Amniotic stem cell (primary cell): ENCODE results near the gene WDR82.

Experiments used
- DNase-seq: peaks from one replicate; lab custom pipeline; 2025; lab: John Stamatoyannopoulos, UW

Gene WDR82

DNA sequence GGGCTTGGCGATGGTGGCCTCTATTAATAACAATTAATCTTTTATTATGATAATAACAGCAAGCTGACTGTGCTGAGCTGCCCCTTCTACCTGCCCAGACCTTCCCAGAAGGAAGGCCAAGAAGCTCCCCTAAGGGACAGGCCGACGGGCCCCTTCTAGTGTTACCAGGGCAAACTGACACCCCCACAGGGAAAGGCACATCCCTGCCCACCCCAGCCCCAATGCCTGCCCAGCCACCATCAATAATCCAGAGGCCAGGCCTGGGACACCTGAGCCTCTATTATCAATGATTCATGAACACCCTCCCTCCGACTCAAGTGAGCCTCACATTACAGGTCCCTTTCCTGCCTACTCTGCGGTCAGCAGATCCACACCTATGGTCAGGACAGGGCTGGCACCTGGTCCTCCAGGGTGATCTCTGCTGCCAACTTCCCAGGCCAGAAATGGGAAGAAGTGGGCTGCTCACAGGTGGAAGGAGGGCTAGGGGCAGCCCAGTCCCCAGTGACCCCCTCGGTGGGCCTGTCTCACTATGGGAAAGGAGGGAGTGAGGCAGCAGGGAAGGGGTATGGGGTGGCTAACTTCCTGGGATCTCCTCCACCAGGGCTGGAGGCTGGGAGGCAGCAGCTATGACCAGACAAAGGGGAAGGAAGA lies 41.3 kb downstream of the WDR82 start:
- no peak for DNase-seq

DNA sequence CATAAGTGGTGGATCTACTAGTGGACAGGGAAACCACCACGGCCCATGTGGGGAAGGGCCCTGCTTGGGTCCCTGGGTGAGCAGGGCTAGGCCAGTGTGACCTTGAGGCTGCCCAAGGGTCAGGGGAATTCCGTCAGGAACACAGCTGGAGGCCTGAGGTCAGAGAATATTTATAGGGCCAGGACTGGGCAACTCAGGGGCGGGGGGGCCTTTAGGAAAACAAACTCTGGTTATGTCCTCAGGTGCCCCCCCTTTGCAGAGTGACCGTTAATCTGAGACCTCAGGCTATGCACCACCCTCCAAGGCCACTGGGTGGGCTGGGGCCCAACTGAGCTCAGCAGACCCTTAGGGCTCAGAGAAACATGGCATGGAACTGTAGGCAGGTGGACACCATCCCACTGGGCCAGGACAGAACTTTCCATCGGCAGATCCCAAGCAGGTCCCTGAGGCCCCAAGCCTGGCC lies 42.0 kb downstream of the WDR82 start:
- no peak for DNase-seq

DNA sequence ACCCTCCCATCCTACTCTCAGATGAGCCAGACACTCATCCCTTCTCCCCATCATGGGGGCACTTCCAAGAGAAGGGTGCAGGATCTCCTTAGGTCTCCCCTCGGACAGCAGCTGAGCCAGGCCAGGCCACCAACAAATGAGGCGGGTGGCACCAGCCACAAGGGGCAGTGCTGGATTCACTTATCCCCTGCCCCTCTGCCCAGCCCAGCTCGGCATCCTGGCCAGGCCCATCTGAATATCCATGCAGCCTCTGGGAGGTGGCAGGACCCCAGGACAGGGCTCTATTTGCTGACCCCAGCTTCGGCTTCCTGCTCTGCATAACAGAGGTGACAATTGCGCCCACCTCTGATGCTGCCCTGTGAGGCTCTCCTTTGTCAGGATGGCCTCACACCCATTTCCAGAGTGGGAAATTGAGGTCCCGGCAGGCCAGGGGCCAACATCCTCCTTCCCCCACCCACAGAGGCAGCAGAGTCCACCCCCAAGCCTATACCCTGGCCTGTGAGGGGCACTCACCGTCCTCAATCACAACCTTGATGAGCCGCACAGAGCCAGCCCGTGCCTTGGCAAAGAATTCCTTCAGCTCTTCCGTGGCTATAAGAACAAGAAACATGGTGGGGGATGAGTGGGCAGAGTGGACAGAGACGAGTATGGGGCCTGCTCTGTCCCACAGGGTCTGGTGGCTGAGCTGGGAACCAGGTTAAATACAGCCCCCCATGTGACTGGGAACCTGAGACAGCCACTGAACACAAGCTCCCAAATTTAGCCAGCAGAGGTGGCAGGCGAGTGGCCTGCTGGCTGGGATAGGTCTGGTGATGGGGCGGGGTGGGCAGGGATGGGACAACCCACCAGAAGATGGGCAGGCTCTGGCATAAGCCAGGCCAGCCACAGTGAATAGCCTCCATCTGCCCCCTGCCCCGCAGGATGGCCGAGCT lies 43.7 kb downstream of the WDR82 start:
- DNase-seq: no peak

DNA sequence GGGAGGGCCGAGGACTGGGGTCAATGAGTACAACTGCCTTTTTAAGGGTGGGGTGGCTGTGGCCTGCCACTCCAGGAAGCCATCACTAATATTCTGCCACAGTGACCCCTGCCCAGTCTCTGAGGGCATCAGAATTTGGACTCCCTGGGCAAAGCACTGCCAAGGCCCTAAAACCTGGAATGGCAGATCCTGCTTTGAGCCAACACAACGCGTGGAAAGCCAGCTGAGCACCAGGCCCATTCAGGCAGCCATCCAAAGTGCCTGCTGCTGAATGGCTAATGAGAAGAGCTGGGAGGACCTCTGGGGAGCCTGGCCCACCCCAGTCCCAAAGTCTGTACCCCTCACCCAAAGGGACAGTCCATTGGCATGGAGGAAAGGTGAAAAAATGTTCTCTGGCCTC lies 44.5 kb downstream of the WDR82 start:
- no peak for DNase-seq

DNA sequence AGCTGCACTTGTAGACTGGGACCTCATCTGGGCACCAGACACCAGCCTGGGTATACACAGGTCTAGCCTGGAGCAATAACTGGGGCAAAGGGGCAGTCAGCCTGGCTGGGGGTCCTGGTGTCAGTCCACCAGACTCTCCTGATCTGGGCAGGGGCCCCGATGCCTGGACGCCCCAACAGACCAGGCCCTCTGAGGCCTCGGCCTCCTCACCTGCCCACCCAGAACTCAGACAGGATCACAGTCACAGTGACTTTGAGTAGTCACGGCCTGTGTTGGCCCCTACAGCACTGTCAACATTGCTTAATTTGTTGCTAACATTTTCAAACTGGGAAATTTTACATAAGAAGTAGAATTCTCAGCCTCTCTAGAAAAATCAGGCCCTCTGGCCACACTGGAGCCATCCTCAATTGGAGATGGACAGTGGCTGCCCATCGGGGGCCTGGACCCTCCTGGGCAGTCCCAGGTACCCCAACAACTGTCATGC lies 45.3 kb downstream of the WDR82 start:
- no peak for DNase-seq

DNA sequence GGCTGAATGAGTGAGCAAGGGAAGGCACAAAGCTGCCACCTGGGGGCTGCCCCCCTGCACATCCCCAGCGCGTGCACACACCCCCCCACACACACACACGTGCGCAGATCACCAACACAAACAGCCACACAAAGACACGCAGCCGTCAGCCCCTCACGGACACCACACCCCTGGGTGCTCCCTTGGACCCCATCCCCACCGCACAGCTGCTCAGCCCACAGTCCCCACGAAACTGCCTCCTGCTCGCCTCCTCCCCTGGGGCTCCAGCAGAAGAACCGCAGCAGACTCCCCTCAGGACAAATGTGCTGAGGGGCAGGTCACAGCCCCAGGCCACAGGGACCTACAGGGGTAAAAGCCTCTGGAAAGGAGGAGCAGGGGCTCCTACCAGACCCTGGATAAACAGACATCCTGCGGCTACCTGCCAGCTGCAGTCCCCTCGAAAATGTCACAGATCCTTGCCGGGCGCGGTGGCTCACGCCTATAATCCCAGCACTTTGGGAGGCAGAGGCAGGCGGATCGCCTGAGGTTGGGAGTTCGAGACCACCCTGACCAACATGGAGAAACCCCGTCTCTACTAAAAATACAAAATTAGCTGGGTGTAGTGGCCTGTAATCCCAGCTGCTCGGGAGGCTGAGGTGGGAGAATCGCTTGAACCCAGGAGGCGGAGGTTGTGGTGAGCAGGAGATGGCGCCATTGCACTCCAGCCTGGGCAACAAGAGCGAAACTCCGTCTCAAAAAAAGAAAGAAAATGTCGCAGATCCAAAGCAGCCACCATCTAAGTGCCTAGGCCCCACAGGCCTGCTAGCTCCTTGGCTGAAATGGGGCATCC lies 46.0 kb downstream of the WDR82 start:
- DNase-seq: no peak

DNA sequence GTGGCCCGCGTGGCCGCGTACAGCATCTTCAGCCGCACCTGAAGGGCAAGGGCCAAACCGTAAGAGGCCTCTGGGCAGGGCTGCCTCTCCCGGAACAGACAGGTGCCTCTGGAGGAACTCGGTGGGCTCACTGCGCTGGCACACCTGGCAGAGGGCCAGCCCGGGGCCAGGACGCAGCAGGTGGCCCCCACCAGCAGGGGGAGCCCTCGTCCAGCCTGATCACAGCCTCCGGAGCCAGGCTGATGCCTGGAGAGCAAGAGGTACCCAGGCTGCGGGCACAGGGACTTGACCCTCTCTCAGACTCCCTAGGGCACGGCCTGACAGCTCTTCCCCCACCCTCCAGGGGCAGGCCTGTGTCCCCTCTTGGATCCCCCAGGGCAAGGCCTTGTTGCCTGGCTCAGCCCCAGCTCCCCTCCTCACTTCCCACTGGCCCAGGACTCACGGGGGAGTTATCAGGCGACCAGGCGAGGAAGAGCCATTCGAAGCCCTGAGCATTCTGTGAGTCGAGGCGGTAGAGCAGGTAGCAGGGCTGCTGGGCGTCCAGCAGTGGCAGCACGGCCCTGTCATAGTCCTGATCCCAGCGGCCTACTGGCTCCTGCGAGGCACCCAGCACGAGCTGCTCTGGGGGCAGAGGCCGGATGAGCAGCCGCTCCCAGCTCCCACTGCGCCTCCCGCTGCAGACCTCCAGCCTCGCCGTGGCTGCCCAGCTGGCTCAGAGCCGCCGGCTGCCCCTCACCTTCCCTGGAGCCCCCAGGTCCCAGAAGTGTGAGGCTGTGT lies 46.8 kb downstream of the WDR82 start:
- no peak for DNase-seq

DNA sequence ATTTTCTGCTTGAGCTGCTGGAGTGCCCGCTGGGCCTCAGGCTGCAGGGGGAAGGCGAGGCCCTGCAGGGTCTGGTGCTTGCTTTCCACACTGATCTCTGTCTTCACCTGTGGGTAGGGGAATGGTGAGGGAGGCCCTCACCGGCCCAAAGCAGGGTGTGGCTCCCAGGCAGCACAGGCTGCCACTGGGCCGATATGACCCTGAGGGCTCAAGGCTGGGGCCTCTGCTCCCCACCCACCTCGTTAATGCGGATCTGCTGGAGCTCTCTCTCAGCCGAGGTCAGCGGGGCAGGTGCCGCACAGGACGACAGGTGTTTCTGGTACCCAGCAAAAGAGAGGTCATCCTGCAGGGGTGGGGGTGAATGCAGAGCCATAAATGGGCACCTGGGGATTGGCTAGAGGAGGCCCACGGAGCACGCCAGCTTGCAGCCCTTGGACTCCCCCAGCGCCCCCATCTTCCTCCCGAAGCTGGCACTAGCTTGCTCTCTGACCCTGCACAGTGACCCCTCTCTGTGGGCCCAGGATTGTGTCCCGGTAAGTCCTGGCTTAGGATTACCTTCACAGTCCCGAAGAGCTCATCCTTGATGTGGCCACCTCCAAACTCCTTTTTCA lies 47.5 kb downstream of the WDR82 start:
- no peak for DNase-seq

DNA sequence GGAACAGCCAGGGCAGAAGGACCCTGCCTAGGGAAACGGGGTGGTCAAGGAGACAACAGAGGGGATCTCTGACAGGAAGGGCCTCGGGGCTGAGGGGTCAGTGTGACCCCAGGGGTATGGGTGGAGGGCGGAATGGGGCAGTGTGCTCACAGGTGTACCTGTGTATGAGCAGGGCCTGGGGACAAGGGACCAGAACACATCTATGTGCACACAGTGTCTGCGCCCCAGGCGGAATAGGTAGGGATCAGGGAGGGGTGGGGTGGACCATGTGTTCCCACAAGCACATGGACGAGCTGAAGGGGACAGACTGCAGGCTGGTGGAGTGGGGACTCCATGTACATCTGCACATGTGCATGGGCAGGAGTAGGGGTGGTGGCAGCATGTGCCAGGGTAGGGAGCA lies 48.0 kb downstream of the WDR82 start:
- no peak for DNase-seq

DNA sequence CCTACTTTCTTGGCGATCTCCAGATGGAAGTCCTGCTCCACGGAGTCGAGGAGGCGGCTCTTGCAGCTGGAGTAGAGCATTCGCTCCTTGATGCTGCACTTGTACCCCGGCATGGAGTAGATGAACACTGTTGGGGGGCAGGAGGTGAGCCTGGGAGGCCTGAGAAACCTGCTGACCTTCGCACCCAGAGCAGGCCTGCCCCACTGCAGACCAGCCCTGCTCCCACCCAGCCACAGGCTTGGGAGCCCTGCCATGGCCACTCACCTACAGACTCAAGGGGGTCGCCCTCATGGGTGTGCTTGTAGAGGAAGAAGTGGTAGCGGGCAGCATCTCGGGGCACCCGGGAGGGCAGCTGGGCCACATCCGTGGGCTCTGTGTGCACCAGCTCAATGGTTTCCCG lies 48.8 kb downstream of the WDR82 start:
- no peak for DNase-seq

DNA sequence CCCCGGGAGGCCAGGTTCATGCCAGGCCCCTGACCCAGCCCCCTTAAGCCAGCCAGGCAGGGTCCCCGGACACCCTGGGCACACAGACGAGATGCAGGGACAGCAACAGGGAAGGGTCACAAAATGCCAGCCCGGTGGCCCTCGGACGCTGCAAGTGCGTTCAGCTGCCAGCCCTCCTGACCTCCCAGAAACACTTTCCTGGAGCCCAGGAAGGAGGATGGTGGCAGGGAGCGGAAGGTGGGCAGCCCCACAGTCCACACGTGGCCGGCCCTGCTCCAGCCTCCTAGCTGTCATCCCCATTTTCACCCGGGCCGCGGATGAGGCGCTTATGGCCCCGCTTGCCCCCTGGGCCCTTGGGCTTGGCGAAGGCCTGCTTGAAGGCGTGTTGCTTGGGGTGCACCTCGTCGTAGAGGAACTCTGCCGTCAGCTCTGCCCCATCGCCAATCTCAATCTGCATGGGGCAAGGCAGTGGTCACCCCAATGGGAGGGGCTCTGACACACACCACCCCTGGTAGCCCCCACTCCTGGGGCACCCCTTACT lies 49.6 kb downstream of the WDR82 start:
- no peak for DNase-seq

DNA sequence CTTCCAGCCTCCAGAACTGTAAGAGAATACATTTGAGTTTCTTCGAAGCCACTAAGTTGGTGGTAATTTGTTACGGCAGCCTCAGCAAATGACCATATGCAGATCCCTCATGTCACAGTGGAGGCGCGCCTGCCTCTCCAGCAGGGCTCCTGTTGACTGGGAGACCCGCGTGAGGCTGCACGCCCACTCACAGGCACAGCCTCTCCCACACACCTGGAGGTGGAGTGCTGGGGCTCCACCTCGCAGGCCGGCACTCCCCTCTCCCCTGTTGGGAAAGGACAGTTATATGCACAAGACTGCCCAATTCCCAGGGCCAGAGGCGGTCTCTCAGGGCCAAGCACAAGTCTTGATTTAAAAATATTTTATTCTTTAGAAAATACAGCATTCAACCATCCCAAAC lies 50.2 kb downstream of the WDR82 start:
- no peak for DNase-seq

DNA sequence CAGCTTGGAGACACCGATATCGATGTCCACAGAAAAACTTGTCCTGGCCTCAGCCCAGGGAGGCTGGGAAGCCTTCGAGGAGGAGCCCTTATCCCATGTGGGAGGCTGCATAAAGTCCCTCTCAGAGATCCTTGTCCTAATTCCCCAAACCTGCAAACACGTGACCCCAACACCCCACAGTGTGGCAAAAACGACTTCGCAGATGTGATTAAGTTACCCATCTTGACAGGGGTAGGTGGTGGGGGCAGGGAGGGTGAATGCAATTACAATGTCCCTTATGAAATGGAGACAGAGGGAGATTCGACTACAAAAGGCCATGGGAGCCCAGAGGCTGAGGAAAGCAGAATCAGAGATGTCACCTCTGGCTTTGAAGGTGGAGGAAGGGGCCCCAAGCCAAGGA lies 50.7 kb downstream of the WDR82 start:
- no peak for DNase-seq

DNA sequence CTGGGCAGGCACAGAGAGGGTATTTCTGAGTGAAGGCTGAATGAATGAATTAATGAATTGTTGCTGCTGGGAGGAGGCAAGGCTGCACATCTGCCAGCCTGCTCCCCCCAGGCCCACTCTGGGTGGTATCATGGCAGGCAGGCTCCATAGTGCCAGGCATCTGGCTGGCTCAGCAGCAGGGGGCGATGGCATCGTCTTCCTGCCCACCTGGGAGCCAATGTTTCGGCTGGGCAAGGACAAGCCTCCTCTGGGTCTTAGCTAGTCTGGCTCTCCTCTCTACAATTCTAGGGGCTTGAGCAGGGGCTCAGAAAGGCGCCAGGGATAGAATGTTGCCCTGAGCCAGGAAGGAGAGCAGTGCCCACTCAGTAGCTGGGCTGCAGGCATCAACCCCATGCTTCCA lies 51.3 kb downstream of the WDR82 start:
- no peak for DNase-seq

DNA sequence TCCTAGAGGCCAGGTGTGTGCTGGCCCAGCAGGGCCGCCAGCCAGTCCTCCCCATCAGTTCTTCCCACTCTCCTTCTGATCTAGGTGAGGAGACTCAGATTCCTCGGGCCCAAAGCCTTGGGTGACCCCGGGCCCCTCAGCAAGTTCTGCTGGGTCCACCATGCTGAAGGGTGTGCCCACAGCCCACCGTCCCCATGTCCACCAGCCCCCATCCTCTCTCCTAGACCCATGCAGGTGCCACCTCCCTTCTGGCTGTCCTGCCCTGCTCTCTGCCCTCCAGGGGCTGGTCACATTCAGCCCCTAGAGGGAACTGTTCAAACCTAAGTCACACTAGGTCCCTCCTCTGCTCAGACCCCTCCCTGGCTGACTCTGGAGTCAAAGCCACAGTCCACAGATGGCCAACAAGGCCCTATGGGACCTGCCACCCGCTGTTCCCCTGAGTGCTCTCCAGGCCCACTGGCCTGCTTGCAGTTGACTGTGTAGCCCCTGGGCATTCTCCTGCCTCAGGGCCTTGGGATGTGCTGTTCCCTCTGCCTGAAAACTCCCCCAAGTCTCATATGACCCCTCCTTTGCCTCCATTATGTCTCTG lies 52.1 kb downstream of the WDR82 start:
- DNase-seq: no peak

DNA sequence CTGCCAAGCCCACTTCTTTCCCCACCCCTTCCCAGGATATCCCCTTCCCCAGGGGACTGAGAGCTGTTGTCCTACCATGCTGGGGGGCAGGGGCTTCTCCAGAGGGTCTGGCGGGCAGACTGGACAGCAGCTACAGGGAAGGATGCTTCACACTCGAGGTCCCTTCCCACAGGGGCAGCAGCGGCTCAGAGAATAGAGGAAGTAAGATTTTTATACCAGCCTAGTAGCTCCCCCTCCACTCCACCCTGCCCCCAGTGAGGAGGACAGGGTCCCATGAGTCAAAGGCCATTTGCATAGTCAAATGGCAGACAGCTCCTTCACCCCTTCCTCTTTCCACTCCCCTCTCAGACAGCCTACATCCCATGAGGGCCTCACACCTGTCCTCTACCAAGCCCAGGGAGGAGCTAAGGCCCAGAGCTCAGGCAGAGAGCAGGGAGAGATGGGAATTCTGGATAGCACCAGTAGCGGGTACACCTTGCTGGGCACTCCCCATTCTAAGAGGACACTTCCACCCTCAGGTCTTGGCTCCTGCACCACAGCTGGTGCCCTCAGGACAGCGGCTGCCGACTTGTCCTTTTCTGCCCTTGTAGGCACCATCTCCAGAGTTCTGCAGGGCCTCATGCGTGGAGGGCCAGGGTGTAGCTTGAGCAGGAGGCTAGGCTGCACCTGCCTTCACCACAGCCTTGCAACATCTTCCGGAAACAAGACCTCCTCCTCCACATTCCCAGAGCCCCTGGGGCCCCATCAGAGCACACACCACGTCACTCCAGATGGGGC lies 52.8 kb downstream of the WDR82 start, which contains the start of gene TLR9:
Gene TLR9, minus strand, starts transcription at position 194 of the 777 bp plus-strand sequence. Its CDS starts 116 bp downstream, at position 78.
- DNase-seq: no peak

DNA sequence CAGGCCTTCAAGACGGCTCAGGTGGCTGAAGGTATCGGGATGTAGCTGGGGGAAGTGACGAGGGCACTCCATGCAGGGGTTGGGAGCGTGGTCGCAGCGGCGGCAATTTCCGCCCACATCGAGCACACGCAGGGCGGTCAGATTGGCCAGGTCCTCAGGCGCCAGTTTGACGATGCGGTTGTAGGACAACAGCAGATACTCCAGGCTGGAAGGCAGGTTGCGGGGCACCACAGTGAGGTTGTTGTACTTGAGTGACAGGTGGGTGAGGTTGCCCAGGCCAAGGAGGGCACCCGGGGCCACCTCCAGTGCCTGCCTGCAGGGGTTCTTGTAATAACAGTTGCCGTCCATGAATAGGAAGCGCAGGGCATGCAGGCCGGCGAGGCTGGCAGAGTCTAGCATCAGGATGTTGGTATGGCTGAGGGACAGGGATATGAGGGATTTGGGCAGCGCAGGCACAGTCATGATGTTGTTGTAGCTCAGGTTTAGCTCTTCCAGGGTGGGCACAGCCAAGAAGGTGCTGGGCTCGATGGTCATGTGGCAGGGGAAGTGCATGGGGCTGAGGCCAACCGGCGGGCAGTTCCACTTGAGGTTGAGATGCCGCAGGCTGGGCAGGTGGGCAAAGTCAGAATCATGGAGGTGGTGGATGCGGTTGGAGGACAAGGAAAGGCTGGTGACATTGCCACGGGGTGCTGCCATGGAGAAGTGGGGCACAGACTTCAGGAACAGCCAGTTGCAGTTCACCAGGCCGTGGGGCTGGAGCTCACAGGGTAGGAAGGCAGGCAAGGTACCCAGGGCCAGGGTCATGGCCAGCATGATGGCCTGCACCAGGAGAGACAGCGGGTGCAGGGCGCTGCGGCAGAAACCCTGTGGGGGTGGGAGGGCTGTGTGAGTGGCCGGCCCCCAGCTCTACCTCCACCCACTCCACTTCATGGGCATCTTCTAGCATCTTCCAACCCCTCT lies 54.7 kb downstream of the WDR82 start:
- no peak for DNase-seq
